GM21737 (cell line): ENCODE data around the gene FAM47E.

Experiments used
- ATAC-seq: cut with Tn5 transposase; IDR thresholded peaks from one replicate; pipeline ENCODE4 v1.9.1; 2021; ENCODE audit warnings: mild to moderate bottlenecking, moderate library complexity; ENCODE audit not compliant: unreplicated experiment

FAM47E gene

GRCh38 chr4:76251441-76252270 lies at the start of gene FAM47E:
TSS of gene FAM47E (plus strand) at chr4:76251721. CDS start at chr4:76251747, 26 bp downstream.
- ATAC-seq: no peak

GRCh38 chr4:76203541-76203940 lies 48.0 kb upstream of the FAM47E start:
- no peak for ATAC-seq

- ATAC-seq: no peak
These were observed 46.6 kb upstream of the FAM47E start for GRCh38 chr4:76204936-76205335.

- ATAC-seq: no peak
These were observed 46.0 kb upstream of the FAM47E start for GRCh38 chr4:76205476-76205875.

- no peak for ATAC-seq
These were observed 45.1 kb upstream of the FAM47E start for GRCh38 chr4:76206222-76206942.

GRCh38 chr4:76207549-76207948 lies 44.0 kb upstream of the FAM47E start:
- no peak for ATAC-seq

GRCh38 chr4:76208005-76208765 lies 43.3 kb upstream of the FAM47E start:
- no peak for ATAC-seq

- no peak for ATAC-seq
These were observed 41.6 kb upstream of the FAM47E start for GRCh38 chr4:76209881-76210280.

- ATAC-seq: no peak
These were observed 41.1 kb upstream of the FAM47E start for GRCh38 chr4:76210452-76210851.

GRCh38 chr4:76211769-76212708 lies 39.5 kb upstream of the FAM47E start:
- no peak for ATAC-seq

- no peak for ATAC-seq
These were observed 38.6 kb upstream of the FAM47E start for GRCh38 chr4:76212851-76213414.

GRCh38 chr4:76213415-76214176 lies 37.9 kb upstream of the FAM47E start, which contains the start of gene SCARB2:
TSS of gene SCARB2 (minus strand) at chr4:76213824. CDS start at chr4:76213543, 281 bp downstream.
- ATAC-seq: peak; percentile 70

- ATAC-seq: peak; percentile 48
These were observed 37.3 kb upstream of the FAM47E start for GRCh38 chr4:76214177-76214675.

- no peak for ATAC-seq
These were observed 36.4 kb upstream of the FAM47E start for GRCh38 chr4:76215077-76215476.

- no peak for ATAC-seq
These were observed 35.0 kb upstream of the FAM47E start for GRCh38 chr4:76216524-76216923.

- no peak for ATAC-seq
These were observed 34.3 kb upstream of the FAM47E start for GRCh38 chr4:76216975-76217814.

- no peak for ATAC-seq
These were observed 32.0 kb upstream of the FAM47E start for GRCh38 chr4:76219299-76220055.
